IMR-90 (cell line): ENCODE data around the gene PLAAT1. TPM values are rescaled to one million over a fixed set of nuclear protein-coding genes. Genes with fewer than 3 reads are reported as not detected.

Source experiments
- ATAC-seq: fragments of 200-7000 bp; cut with Tn5 transposase; 2 replicates; pipeline ENCODE4 v1.9.1; 2020; ENCODE audit warnings: low read depth, mild to moderate bottlenecking, moderate library complexity
- BruUV-seq: library from RNA; stranded (reverse); fragments of 400-500 nt; replicated peaks from 2 replicates; lab custom pipeline; 2021; lab: Mats Ljungman, UMichigan
- CTCF ChIA-PET: fragments of 300-600 bp; formaldehyde crosslinking; extraction: SDS; loops from one replicate; lab custom pipeline; 2021; ENCODE audit warnings: antibody characterized with exemption; lab: Yijun Ruan, JAX
- POLR2A ChIA-PET: fragments of 300-600 bp; sonication (Branson Sonifier 250); formaldehyde crosslinking; loops from one replicate; lab custom pipeline; 2022; ENCODE audit warnings: antibody characterized with exemption; ENCODE audit not compliant: unreplicated experiment; lab: Charles Lee
- DNase-seq: peaks from one replicate; pipeline ENCODE4 v3.0.0; 2013
- H2AFZ ChIP-seq: replicated peaks from 2 replicates; pipeline ENCODE3; 2013; ENCODE audit warnings: low read length, mild to moderate bottlenecking; ENCODE audit not compliant: poor library complexity
- H2AK5ac ChIP-seq: 2 replicates; pipeline ENCODE4 v1.6.1; 2013; ENCODE audit warnings: low read depth, low read length, inconsistent platforms
- H2AK9ac ChIP-seq: replicated peaks from 2 replicates; pipeline ENCODE3; 2013; ENCODE audit warnings: mild to moderate bottlenecking, low read depth, low read length, moderate library complexity; ENCODE audit not compliant: poor library complexity
- H2BK120ac ChIP-seq: 2 replicates; pipeline ENCODE4 v1.6.1; 2013; ENCODE audit warnings: low read depth, low read length, inconsistent platforms
- H2BK15ac ChIP-seq: 3 replicates; pipeline ENCODE4 v1.6.1; 2013; ENCODE audit warnings: low read depth, low read length, inconsistent platforms
- H2BK20ac ChIP-seq: 2 replicates; pipeline ENCODE4 v1.6.1; 2013; ENCODE audit warnings: low read depth, mild to moderate bottlenecking, inconsistent platforms, low read length, moderate library complexity
- H2BK5ac ChIP-seq: 2 replicates; pipeline ENCODE4 v1.6.1; 2013; ENCODE audit warnings: mild to moderate bottlenecking, low read depth, low read length, inconsistent platforms; ENCODE audit not compliant: poor library complexity, severe bottlenecking
- H3K14ac ChIP-seq: replicated peaks from 2 replicates; pipeline ENCODE4 v1.6.1; 2013; ENCODE audit warnings: low read depth, low read length, inconsistent platforms
- H3K18ac ChIP-seq: 2 replicates; pipeline ENCODE4 v1.6.1; 2013; ENCODE audit warnings: low read depth, low read length, control low read depth
- H3K23ac ChIP-seq: 2 replicates; pipeline ENCODE4 v1.6.1; 2013; ENCODE audit warnings: low read depth, low read length, inconsistent platforms
- H3K27ac ChIP-seq: 2 replicates; pipeline ENCODE4 v1.5.1; 2013; ENCODE audit warnings: mild to moderate bottlenecking, control low read depth, low read length; ENCODE audit not compliant: insufficient read depth
- H3K27me3 ChIP-seq: 2 replicates; pipeline ENCODE4 v1.6.1; 2013; ENCODE audit warnings: low read length; ENCODE audit not compliant: control insufficient read depth, insufficient read depth
- H3K36me3 ChIP-seq: 2 replicates; pipeline ENCODE4 v1.6.1; 2013; ENCODE audit warnings: low read length, mixed read lengths; ENCODE audit not compliant: control insufficient read depth, insufficient read depth
- H3K4ac ChIP-seq: 2 replicates; pipeline ENCODE4 v1.6.1; 2013; ENCODE audit warnings: low read depth, low read length, inconsistent platforms
- H3K4me1 ChIP-seq: 2 replicates; pipeline ENCODE4 v1.6.1; 2013; ENCODE audit warnings: low read length, mixed read lengths; ENCODE audit not compliant: control insufficient read depth, insufficient read depth
- H3K4me2 ChIP-seq: 2 replicates; pipeline ENCODE4 v1.6.1; 2013; ENCODE audit warnings: low read depth, mild to moderate bottlenecking, control low read depth, low read length, moderate library complexity
- H3K4me3 ChIP-seq: 2 replicates; pipeline ENCODE4 v1.5.1; 2013; ENCODE audit warnings: low read depth, mild to moderate bottlenecking, control low read depth, low read length, moderate library complexity; ENCODE audit not compliant: insufficient read depth
- H3K56ac ChIP-seq: 2 replicates; pipeline ENCODE4 v1.6.1; 2013; ENCODE audit warnings: low read length, inconsistent platforms; ENCODE audit not compliant: insufficient read depth; ENCODE audit errors: extremely low read depth
- H3K79me1 ChIP-seq, 2 experiments: 2 replicates each; pipeline ENCODE4 v1.6.1; 2013; ENCODE audit warnings: low read length in 2 of 2, inconsistent platforms in 1 of 2, low read depth in 1 of 2
- H3K9ac ChIP-seq: 2 replicates; pipeline ENCODE4 v1.6.1; 2013; ENCODE audit warnings: low read depth, low read length, control low read depth
- H3K9me1 ChIP-seq: 2 replicates; pipeline ENCODE4 v1.6.1; 2013; ENCODE audit warnings: low read length, inconsistent platforms; ENCODE audit not compliant: insufficient read depth
- H3K9me3 ChIP-seq: 2 replicates; pipeline ENCODE4 v1.6.1; 2013; ENCODE audit warnings: low read length; ENCODE audit not compliant: control insufficient read depth, insufficient read depth
- H4K20me1 ChIP-seq: 2 replicates; pipeline ENCODE4 v1.6.1; 2013; ENCODE audit warnings: low read length, inconsistent platforms; ENCODE audit not compliant: insufficient read depth
- H4K5ac ChIP-seq: 2 replicates; pipeline ENCODE4 v1.6.1; 2013; ENCODE audit warnings: mild to moderate bottlenecking, low read depth, low read length, control low read depth
- H4K8ac ChIP-seq, 2 experiments: 2 replicates each; pipeline ENCODE4 v1.6.1; 2013; ENCODE audit warnings: low read depth in 2 of 2, low read length in 2 of 2, control low read depth in 1 of 2, inconsistent platforms in 1 of 2
- H4K91ac ChIP-seq: 2 replicates; pipeline ENCODE4 v1.6.1; 2013; ENCODE audit warnings: low read depth, low read length, inconsistent platforms; ENCODE audit not compliant: insufficient read depth
- CHD1 ChIP-seq: IDR thresholded peaks from 2 replicates; pipeline ENCODE4 v1.6.1; 2012; ENCODE audit warnings: low read depth, low read length, improper control_type of control experiment
- MAFK ChIP-seq: IDR thresholded peaks from 2 replicates; pipeline ENCODE4 v1.6.1; 2012; ENCODE audit warnings: low read depth, low read length, improper control_type of control experiment
- POLR2A ChIP-seq: IDR thresholded peaks from 2 replicates; pipeline ENCODE4 v1.6.1; 2012; ENCODE audit warnings: mild to moderate bottlenecking, low read depth, low read length
- RAD21 ChIP-seq: IDR thresholded peaks from 2 replicates; pipeline ENCODE4 v1.6.1; 2012; ENCODE audit warnings: low read length, improper control_type of control experiment
- RCOR1 ChIP-seq: IDR thresholded peaks from 2 replicates; pipeline ENCODE4 v1.6.1; 2012; ENCODE audit warnings: mild to moderate bottlenecking, low read length, improper control_type of control experiment; ENCODE audit not compliant: insufficient replicate concordance
- RFX5 ChIP-seq: IDR thresholded peaks from 2 replicates; pipeline ENCODE4 v1.8.0; 2012; ENCODE audit warnings: low read depth, mild to moderate bottlenecking, low read length, moderate library complexity
- SMC3 ChIP-seq: fragments of 150-350 bp; IDR thresholded peaks from 2 replicates; pipeline ENCODE4 v1.6.1; 2016; ENCODE audit warnings: low read depth, mild to moderate bottlenecking, antibody characterized with exemption, low read length, moderate library complexity
- WGBS, 2 experiments: methylation state at CpG; one replicate each; pipeline versions ENCODE4 v1.1.5 to v1.1.7; 2013; ENCODE audit warnings: missing lambda C conversion rate in 2 of 2; ENCODE audit not compliant: insufficient read length in 1 of 2; ENCODE audit errors: extremely low coverage in 2 of 2; 5-methylcytosine and 5-hydroxymethylcytosine counted together
- dilution Hi-C: fragments of 300-500 bp; cut with HindIII; formaldehyde crosslinking; loops from one replicate; pipeline ENCODE4 v1.14.3; 2018; ENCODE audit warnings: low sequenced_read_pairs; ENCODE audit not compliant: unreplicated experiment
- in situ Hi-C: fragments of 300-500 bp; cut with MboI; formaldehyde crosslinking; loops from 3 replicates; pipeline ENCODE4 v1.14.3; 2019; ENCODE audit warnings: low sequenced_read_pairs, inconsistent platforms, mixed read lengths
- intact Hi-C: fragments of 100-400 bp; cut with micrococcal nuclease; formaldehyde crosslinking; loops from 2 replicates; pipeline ENCODE4 v1.10.0; 2022
- polyA plus RNA-seq, 3 experiments: library from polyadenylated mRNA; depleted of rRNA; stranded (reverse); fragments of >200 nt; gene quantifications; 2 replicates each; pipeline ENCODE4 v1.2.3, GENCODE V29; 2012; ENCODE audit warnings: low replicate concordance in 1 of 3
- total RNA-seq: library from RNA; depleted of rRNA; stranded (reverse); fragments of >200 nt; gene quantifications from 2 replicates; pipeline ENCODE4 v1.2.3, GENCODE V29; 2012
- TF ChIP-seq, protein P1 (sequence below): fragments of 150-350 bp; IDR thresholded peaks from 2 replicates; pipeline ENCODE4 v1.6.1; 2016; ENCODE audit warnings: low read depth, mild to moderate bottlenecking, low read length, moderate library complexity, borderline replicate concordance

PLAAT1 gene
- total and polyA plus RNA-seq, 2 of the 4 experiments (the other 2 are of a cell fraction) = 0.54 to 0.68 TPM

DNA sequence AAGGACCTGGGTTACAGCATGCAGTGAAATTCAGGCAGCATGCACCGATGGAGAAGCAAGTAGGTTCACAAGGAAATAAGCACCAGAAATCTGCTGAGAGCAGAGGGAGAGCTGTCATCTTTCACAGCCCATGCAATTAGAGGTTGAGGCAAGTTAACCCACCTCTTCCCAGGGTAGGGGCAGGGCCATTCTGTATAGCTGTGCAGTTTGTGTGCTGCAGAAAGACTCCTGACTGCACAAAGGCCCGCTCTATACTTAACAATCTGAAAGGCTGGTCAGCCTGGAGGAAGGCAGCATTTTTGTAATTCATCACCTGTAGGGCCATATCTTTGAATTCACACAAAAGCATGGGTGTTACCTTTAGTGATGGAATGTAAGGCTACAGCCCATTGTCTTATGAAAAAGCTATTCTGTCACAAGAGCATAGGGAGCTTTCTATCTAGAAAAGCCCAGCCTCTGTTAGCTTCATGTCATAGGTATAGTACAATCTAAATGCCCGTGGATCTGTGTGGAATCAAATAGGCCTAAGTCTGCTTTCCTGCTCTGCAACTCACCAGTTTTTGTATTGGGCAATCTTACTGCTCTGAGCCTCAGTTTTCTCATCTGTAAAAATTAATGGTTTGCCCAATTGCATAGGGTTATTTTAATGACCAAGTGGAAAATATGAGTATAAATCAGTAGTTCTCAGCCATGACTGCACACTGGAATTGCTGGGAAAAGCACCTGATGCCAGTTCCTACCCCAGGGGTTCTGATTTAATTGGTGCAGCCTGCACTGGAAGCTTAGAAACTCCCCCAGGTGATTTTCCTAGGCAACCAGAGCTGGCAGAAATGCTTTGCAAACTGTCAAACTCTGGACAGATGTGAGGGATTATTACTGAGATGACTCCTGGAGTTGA is 72.3 kb downstream of the PLAAT1 start:
- Histone ChIP-seq H3K9me3 (peaks cover 5% of the 10 kb centered on the region; the same call in 1 of the 2 replicates), H3K9ac (no peak overlapping the region), H2AFZ (no peak overlapping the region), H2AK9ac (no peak overlapping the region), H2AK5ac (no peak overlapping the region), H4K20me1 (no peaks in the 10 kb centered on the region), H4K91ac (no peak overlapping the region), H3K4ac (no peak overlapping the region), H2BK15ac (no peak overlapping the region), H3K79me1 (no peaks in the 10 kb centered on the region), H4K5ac (no peak overlapping the region), H3K4me2 (no peak overlapping the region), H3K4me1 (no peaks in the 10 kb centered on the region), H3K18ac (no peak overlapping the region), H3K27ac (no peak overlapping the region), H2BK20ac (no peak overlapping the region), H3K9me1 (no peaks in the 10 kb centered on the region), H3K4me3 (no peak overlapping the region), H3K27me3 (no peaks in the 10 kb centered on the region), H2BK120ac (no peak overlapping the region), H3K14ac (no peak overlapping the region), H3K23ac (no peak overlapping the region), H3K36me3 (no peaks in the 10 kb centered on the region), H2BK5ac (no peak overlapping the region), H4K8ac (no peak overlapping the region), H3K56ac (no peak overlapping the region)
- CTCF ChIA-PET = no interaction called here
- POLR2A ChIA-PET = no interaction called here
- WGBS, 2 experiments = 83% methylated on average over 1 of the region's 3 CpGs; no CpG with 5 or more reads in 1 of the 2 experiments
- dilution Hi-C loops = no loop called here
- in situ Hi-C loops = no loop called here
- BruUV-seq = no TSS peak
- ATAC-seq (no peak), DNase-seq (no peak)
- TF ChIP-seq RFX5 = no peak
- no peak for TF ChIP-seq SMC3
- TF ChIP-seq CHD1 = no peak
- no peak for TF ChIP-seq RAD21
- no peak for TF ChIP-seq POLR2A
- TF ChIP-seq, protein P1, sequence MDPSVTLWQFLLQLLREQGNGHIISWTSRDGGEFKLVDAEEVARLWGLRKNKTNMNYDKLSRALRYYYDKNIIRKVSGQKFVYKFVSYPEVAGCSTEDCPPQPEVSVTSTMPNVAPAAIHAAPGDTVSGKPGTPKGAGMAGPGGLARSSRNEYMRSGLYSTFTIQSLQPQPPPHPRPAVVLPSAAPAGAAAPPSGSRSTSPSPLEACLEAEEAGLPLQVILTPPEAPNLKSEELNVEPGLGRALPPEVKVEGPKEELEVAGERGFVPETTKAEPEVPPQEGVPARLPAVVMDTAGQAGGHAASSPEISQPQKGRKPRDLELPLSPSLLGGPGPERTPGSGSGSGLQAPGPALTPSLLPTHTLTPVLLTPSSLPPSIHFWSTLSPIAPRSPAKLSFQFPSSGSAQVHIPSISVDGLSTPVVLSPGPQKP = no peak
- no peak for TF ChIP-seq RCOR1
- TF ChIP-seq MAFK = no peak
- intact Hi-C loops = no loop called here
